Smooth muscle cell (in vitro differentiated cells): ENCODE data around the gene CAVIN3. TPM values are rescaled to one million over a fixed set of nuclear protein-coding genes. Genes with fewer than 3 reads are reported as not detected.

Source experiments
- DNase-seq: peaks from one replicate; lab custom pipeline; 2025; ENCODE audit not compliant: unreplicated experiment; lab: John Stamatoyannopoulos, UW
- H2AFZ ChIP-seq: fragments of 200-600 bp; sonication (generic); 2 replicates; pipeline ENCODE4 v1.6.0; 2016; ENCODE audit warnings: antibody characterized with exemption, low read depth, mild to moderate bottlenecking
- H3F3A ChIP-seq: fragments of 200-600 bp; sonication (generic); 2 replicates; pipeline ENCODE4 v1.6.0; 2017; ENCODE audit warnings: antibody characterized with exemption, low read depth
- H3K27ac ChIP-seq: fragments of 200-600 bp; sonication (generic); 2 replicates; pipeline ENCODE4 v1.5.1; 2016; ENCODE audit warnings: low read depth, mild to moderate bottlenecking
- H3K27me3 ChIP-seq: fragments of 200-600 bp; sonication (generic); 2 replicates; pipeline ENCODE4 v1.6.1; 2016; ENCODE audit warnings: low read depth, mild to moderate bottlenecking
- H3K36me3 ChIP-seq: fragments of 200-600 bp; sonication (generic); 2 replicates; pipeline ENCODE4 v1.5.1; 2016; ENCODE audit warnings: low read depth
- H3K4me1 ChIP-seq: fragments of 200-600 bp; sonication (generic); 2 replicates; pipeline ENCODE4 v1.5.1; 2016; ENCODE audit warnings: low read depth
- H3K4me2 ChIP-seq: fragments of 200-600 bp; sonication (generic); 2 replicates; pipeline ENCODE4 v1.6.0; 2016; ENCODE audit warnings: mild to moderate bottlenecking
- H3K4me3 ChIP-seq: fragments of 200-600 bp; sonication (generic); 2 replicates; pipeline ENCODE4 v1.5.1; 2016; ENCODE audit warnings: mild to moderate bottlenecking
- H3K79me2 ChIP-seq: fragments of 200-600 bp; sonication (generic); 2 replicates; pipeline ENCODE4 v1.6.0; 2016; ENCODE audit warnings: low read depth, mild to moderate bottlenecking
- H3K9ac ChIP-seq: fragments of 200-600 bp; sonication (generic); 2 replicates; pipeline ENCODE4 v1.6.0; 2016; ENCODE audit warnings: low read depth
- H3K9me3 ChIP-seq: fragments of 200-600 bp; sonication (generic); replicated peaks from 2 replicates; pipeline ENCODE4 v1.5.1; 2016; ENCODE audit warnings: low read depth
- H4K20me1 ChIP-seq: fragments of 200-600 bp; sonication (generic); 2 replicates; pipeline ENCODE4 v1.6.0; 2016; ENCODE audit warnings: low read depth
- CTCF ChIP-seq: fragments of 200-600 bp; sonication (generic); IDR thresholded peaks from 2 replicates; pipeline ENCODE4 v1.5.1; 2017; ENCODE audit warnings: borderline replicate concordance, mild to moderate bottlenecking, antibody characterized with exemption; ENCODE audit not compliant: insufficient read depth, poor library complexity, severe bottlenecking
- WGBS: methylation state at CpG from one replicate; pipeline ENCODE4 v1.1.7; 2016; ENCODE audit warnings: low lambda C conversion rate; 5-methylcytosine and 5-hydroxymethylcytosine counted together
- polyA plus RNA-seq: library from polyadenylated mRNA; unstranded; fragments of >200 nt; fragmentation: Nextera tagmentation; extraction: Ambion mirVana; gene quantifications from 2 replicates; pipeline ENCODE4 v1.2.1, GENCODE V29; 2016
- total RNA-seq: library from RNA; depleted of rRNA; stranded (reverse); fragments of >200 nt; gene quantifications from 2 replicates; pipeline ENCODE4 v1.2.3, GENCODE V29; 2014

The CAVIN3 gene
- total and polyA plus RNA-seq, 2 experiments from 2014 or later, result 177 to 251 TPM

GRCh38 chr11:6356503-6357055 is 36.3 kb upstream of the CAVIN3 start:
- peak overlapping the region; percentile 26 for H3K4me2 ChIP-seq

GRCh38 chr11:6354651-6355485 is 34.6 kb upstream of the CAVIN3 start:
- no peaks in the 10 kb centered on the region for H4K20me1 ChIP-seq
- H3K9ac ChIP-seq, result no peak overlapping the region
- peaks cover 7% of the 10 kb centered on the region for H3K4me1 ChIP-seq
- H3K27me3 ChIP-seq, result no peaks in the 10 kb centered on the region
- H2AFZ ChIP-seq, result no peak overlapping the region
- H3K79me2 ChIP-seq, result no peaks in the 10 kb centered on the region
- no peak overlapping the region for H3K4me3 ChIP-seq
- H3K4me2 ChIP-seq, result no peak overlapping the region
- peaks cover 8% of the 10 kb centered on the region for H3F3A ChIP-seq
- TF ChIP-seq CTCF, result no peak
- H3K9me3 ChIP-seq, result no peaks in the 10 kb centered on the region
- WGBS, result 46% methylated on average over 4 of the region's 4 CpGs
- no peaks in the 10 kb centered on the region for H3K36me3 ChIP-seq
- DNase-seq, result no peak
- peak overlapping the region; percentile 32 for H3K27ac ChIP-seq

More at GRCh38 chr11:6356503-6357055, 36.3 kb upstream of the CAVIN3 start:
- DNase-seq, result no peak
- no peaks in the 10 kb centered on the region for H3K9me3 ChIP-seq
- H2AFZ ChIP-seq, result peak overlapping the region; percentile 87
- H3K36me3 ChIP-seq, result no peaks in the 10 kb centered on the region
- TF ChIP-seq CTCF, result no peak
- H3F3A ChIP-seq, result peaks cover 8% of the 10 kb centered on the region
- no peak overlapping the region for H3K4me3 ChIP-seq
- H3K27me3 ChIP-seq, result no peaks in the 10 kb centered on the region
- H3K9ac ChIP-seq, result peak overlapping the region; percentile 0
- H4K20me1 ChIP-seq, result no peaks in the 10 kb centered on the region
- peak overlapping the region; percentile 93 for H3K27ac ChIP-seq
- 42% methylated on average over 4 of the region's 4 CpGs for WGBS
- H3K79me2 ChIP-seq, result no peaks in the 10 kb centered on the region
- peaks cover 7% of the 10 kb centered on the region for H3K4me1 ChIP-seq

- Histone ChIP-seq H3K9me3 (no peaks in the 10 kb centered on the region), H3K4me1 (peaks cover 7% of the 10 kb centered on the region), H3F3A (peaks cover 8% of the 10 kb centered on the region), H3K79me2 (no peaks in the 10 kb centered on the region), H3K27ac (no peak overlapping the region), H3K27me3 (no peaks in the 10 kb centered on the region), H4K20me1 (no peaks in the 10 kb centered on the region), H3K4me2 (no peak overlapping the region), H3K4me3 (no peak overlapping the region), H3K9ac (no peak overlapping the region), H3K36me3 (no peaks in the 10 kb centered on the region), H2AFZ (no peak overlapping the region)
- no peak for DNase-seq
- 13% methylated on average over 5 of the region's 5 CpGs for WGBS
- peak; percentile 94 for TF ChIP-seq CTCF
Measured at GRCh38 chr11:6353367-6353987, 33.2 kb upstream of the CAVIN3 start.
